Measurements from ENCODE around the gene TFDP2.
A peak's percentile ranks its signal among the peaks of the same experiment; 100 is the strongest.
"Not testable (repeated sequence)": the region's sequence is repeated elsewhere in the genome, so short reads cannot be mapped to it uniquely, and the experiment has no call there.

The TFDP2 gene

GRCh38 chr3:141925677-141926076 is 223.7 kb downstream of the TFDP2 start:
- DNase-seq (ENCODE audit: low spot score): not testable (repeated sequence)

- DNase-seq (ENCODE audit: low spot score): no peak
Observed at GRCh38 chr3:141921316-141921715, 228.0 kb downstream of the TFDP2 start.

GRCh38 chr3:141920701-141921100 is 228.6 kb downstream of the TFDP2 start:
- no peak for DNase-seq (ENCODE audit: low spot score)

GRCh38 chr3:141915766-141916165 is 233.6 kb downstream of the TFDP2 start:
- no peak for DNase-seq (ENCODE audit: low spot score)

GRCh38 chr3:141915016-141915415 is 234.3 kb downstream of the TFDP2 start:
- no peak for DNase-seq (ENCODE audit: low spot score)

- DNase-seq (ENCODE audit: low spot score): no peak
Observed at GRCh38 chr3:141914311-141914710, 235.0 kb downstream of the TFDP2 start.

- DNase-seq (ENCODE audit: low spot score): peak; percentile 68
Observed at GRCh38 chr3:141913150-141913811, 236.1 kb downstream of the TFDP2 start.

- not testable (repeated sequence) for DNase-seq (ENCODE audit: low spot score)
Observed at GRCh38 chr3:141909986-141910385, 239.4 kb downstream of the TFDP2 start.

GRCh38 chr3:141909408-141909807 is 239.9 kb downstream of the TFDP2 start:
- no peak for DNase-seq (ENCODE audit: low spot score)

- DNase-seq (ENCODE audit: low spot score): no peak
Observed at GRCh38 chr3:141905129-141905528, 244.2 kb downstream of the TFDP2 start.

GRCh38 chr3:141904203-141904602 is 245.1 kb downstream of the TFDP2 start:
- no peak for DNase-seq (ENCODE audit: low spot score)

GRCh38 chr3:141901914-141902313 is 247.4 kb downstream of the TFDP2 start:
- DNase-seq (ENCODE audit: low spot score): no peak

GRCh38 chr3:141900343-141900742 is 249.0 kb downstream of the TFDP2 start:
- no peak for DNase-seq (ENCODE audit: low spot score)

- no peak for DNase-seq (ENCODE audit: low spot score)
Observed at GRCh38 chr3:141898908-141899307, 250.4 kb downstream of the TFDP2 start.

GRCh38 chr3:141895731-141896130 is 253.6 kb downstream of the TFDP2 start:
- DNase-seq (ENCODE audit: low spot score): no peak

GRCh38 chr3:141894524-141895176 is 254.7 kb downstream of the TFDP2 start:
- peak; percentile 63 for DNase-seq (ENCODE audit: low spot score)
